OCI-LY7 (cell line): ENCODE data around the gene MSANTD3.

Experiments
- EZH2phosphoT487 ChIP-seq: fragments of 200-600 bp; sonication (generic); IDR thresholded peaks from 2 replicates; pipeline ENCODE4 v1.6.1; 2018; ENCODE audit warnings: low read depth, borderline replicate concordance, mild to moderate bottlenecking, mixed run types, antibody characterized with exemption, low read length, moderate library complexity, mixed read lengths
- TF ChIP-seq, protein P1 (sequence below): fragments of 200-600 bp; sonication (generic); conservative IDR thresholded peaks from 2 replicates; pipeline ENCODE4 v1.5.1; 2014; ENCODE audit warnings: mild to moderate bottlenecking, antibody characterized with exemption, low read length, moderate library complexity, mixed read lengths

GRCh38 chr9:100430286-100430940 is 3.5 kb downstream of the MSANTD3 start:
- TF ChIP-seq, protein P1, sequence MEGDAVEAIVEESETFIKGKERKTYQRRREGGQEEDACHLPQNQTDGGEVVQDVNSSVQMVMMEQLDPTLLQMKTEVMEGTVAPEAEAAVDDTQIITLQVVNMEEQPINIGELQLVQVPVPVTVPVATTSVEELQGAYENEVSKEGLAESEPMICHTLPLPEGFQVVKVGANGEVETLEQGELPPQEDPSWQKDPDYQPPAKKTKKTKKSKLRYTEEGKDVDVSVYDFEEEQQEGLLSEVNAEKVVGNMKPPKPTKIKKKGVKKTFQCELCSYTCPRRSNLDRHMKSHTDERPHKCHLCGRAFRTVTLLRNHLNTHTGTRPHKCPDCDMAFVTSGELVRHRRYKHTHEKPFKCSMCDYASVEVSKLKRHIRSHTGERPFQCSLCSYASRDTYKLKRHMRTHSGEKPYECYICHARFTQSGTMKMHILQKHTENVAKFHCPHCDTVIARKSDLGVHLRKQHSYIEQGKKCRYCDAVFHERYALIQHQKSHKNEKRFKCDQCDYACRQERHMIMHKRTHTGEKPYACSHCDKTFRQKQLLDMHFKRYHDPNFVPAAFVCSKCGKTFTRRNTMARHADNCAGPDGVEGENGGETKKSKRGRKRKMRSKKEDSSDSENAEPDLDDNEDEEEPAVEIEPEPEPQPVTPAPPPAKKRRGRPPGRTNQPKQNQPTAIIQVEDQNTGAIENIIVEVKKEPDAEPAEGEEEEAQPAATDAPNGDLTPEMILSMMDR, result no peak
- TF ChIP-seq EZH2phosphoT487, result no peak
